Skeletal muscle tissue (tissue), 4 donors: ENCODE data around the gene RYR3. TPM values are rescaled to one million over a fixed set of nuclear protein-coding genes. Genes with fewer than 3 reads are reported as not detected.

ENCODE experiments used
- H3K27ac ChIP-seq: one replicate; pipeline ENCODE4 v1.7.0; 2013; ENCODE audit warnings: mild to moderate bottlenecking, low read depth, low read length, inconsistent platforms
- H3K27me3 ChIP-seq, 3 donors: one replicate each; pipeline ENCODE4 v1.7.0; 2013; ENCODE audit warnings: low read length in 3 of 3; ENCODE audit not compliant: control insufficient read depth in 3 of 3, insufficient read depth in 3 of 3
- H3K36me3 ChIP-seq, 3 donors: one replicate each; pipeline ENCODE4 v1.7.0; 2013; ENCODE audit warnings: low read length in 3 of 3; ENCODE audit not compliant: control insufficient read depth in 3 of 3, insufficient read depth in 3 of 3
- H3K4me1 ChIP-seq, 3 donors: one replicate each; pipeline ENCODE4 v1.7.0; 2013; ENCODE audit warnings: low read length in 3 of 3, mild to moderate bottlenecking in 3 of 3; ENCODE audit not compliant: control insufficient read depth in 3 of 3, insufficient read depth in 3 of 3
- H3K4me3 ChIP-seq, 3 donors: one replicate each; pipeline ENCODE4 v1.7.0; 2013; ENCODE audit warnings: low read length in 3 of 3
- H3K9ac ChIP-seq, 3 donors: one replicate each; pipeline ENCODE4 v1.7.0; 2013; ENCODE audit warnings: low read length in 3 of 3, mild to moderate bottlenecking in 3 of 3, moderate library complexity in 2 of 3, low read depth in 1 of 3
- H3K9me3 ChIP-seq, 3 donors: one replicate each; pipeline ENCODE4 v1.7.0; 2013; ENCODE audit warnings: low read length in 3 of 3; ENCODE audit not compliant: control insufficient read depth in 3 of 3
- total RNA-seq: library from RNA; depleted of rRNA; stranded (reverse); fragments of >200 nt; gene quantifications from one replicate; pipeline ENCODE4 v1.2.3, GENCODE V29; 2014
- donor health status: Osteomylitis.

RYR3 gene
- total RNA-seq, 1 donor from 2014 or later, result 50.6 TPM

DNA sequence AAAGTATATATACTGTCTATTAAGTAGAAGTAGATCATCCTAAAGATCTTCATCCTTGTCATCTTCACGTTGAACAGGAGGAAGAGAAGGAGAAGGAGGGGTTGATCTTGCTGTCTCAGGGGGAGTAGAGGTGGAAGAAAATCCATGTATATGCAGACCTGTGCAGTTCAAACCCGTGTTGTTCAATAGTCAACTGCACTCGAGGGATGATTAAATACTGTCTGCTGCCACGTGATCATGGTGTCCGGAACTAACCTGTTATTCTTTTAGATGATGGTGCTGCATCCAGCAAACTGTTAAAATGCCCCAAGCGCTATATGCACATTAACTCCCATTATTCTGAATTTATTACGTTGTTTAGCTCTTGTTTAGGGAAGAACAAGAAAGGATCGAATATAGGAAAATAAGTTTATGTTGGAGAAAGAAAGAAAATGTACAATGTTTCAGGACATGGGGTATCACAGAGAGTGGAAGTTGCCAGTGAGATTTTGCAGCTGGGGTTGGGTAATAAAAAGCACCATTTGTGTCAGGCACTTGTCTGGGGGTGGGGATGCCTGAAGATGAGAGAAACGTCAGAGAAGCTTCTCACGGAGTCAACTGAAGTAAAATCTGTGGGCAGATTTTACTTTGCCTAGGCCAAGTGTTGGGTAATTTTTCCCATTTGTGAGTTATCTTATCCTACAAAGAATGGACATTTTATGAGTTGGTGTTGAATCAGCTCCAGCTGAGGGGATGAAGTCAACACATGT is 229.2 kb downstream of the RYR3 start:
- no peaks in the 10 kb centered on the region for H3K36me3 ChIP-seq
- H3K9ac ChIP-seq, result no peak overlapping the region
- H3K9me3 ChIP-seq, result no peaks in the 10 kb centered on the region
- H3K4me1 ChIP-seq, result no peaks in the 10 kb centered on the region
- no peak overlapping the region for H3K4me3 ChIP-seq
- H3K27ac ChIP-seq, result no peak overlapping the region
- H3K27me3 ChIP-seq, result no peaks in the 10 kb centered on the region

DNA sequence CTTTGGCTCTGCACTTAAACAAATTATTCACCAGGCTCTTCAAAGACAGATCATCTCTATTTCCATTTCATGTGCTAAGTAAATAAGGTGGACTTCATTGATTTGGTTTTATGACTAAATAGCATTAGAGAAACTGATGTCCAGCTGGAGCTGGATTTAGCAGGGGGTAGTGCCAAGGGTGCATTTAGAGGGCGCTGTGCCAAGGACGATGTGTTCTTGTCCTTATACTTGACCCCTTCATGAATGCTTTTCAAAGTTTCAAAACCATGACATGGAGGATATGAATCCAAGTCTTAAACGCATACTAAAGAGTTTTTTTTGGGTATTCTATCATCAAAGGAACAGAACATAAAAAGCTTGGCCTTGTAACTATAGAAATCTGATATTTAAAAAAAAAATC is 233.2 kb downstream of the RYR3 start:
- Histone ChIP-seq H3K4me3 (no peak overlapping the region), H3K36me3 (no peaks in the 10 kb centered on the region), H3K4me1 (no peaks in the 10 kb centered on the region), H3K9ac (no peak overlapping the region), H3K27ac (no peak overlapping the region), H3K27me3 (no peaks in the 10 kb centered on the region), H3K9me3 (no peaks in the 10 kb centered on the region)

DNA sequence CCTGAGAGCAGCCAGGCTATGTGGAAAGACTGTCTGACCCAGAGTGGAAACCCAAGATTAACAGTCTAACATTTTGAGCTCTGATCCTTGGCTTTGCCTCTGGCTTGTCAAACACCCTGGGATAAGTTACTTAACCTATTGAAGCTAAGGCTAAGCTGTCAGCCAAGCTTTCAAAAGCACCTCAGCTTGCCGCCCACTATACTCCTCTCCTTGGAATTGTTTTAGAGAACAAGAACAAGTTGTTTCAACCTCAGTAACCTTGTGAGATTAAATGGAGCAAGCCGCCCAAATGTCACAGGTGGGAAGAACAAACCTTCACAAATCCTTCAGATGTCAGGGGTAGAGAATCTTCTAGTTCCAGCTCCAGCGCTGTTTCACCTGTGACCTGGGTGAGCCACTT is 235.1 kb downstream of the RYR3 start:
- Histone ChIP-seq H3K27me3 (no peaks in the 10 kb centered on the region), H3K9me3 (no peaks in the 10 kb centered on the region), H3K36me3 (no peaks in the 10 kb centered on the region), H3K9ac (no peak overlapping the region), H3K27ac (no peak overlapping the region), H3K4me1 (no peaks in the 10 kb centered on the region), H3K4me3 (no peak overlapping the region)

DNA sequence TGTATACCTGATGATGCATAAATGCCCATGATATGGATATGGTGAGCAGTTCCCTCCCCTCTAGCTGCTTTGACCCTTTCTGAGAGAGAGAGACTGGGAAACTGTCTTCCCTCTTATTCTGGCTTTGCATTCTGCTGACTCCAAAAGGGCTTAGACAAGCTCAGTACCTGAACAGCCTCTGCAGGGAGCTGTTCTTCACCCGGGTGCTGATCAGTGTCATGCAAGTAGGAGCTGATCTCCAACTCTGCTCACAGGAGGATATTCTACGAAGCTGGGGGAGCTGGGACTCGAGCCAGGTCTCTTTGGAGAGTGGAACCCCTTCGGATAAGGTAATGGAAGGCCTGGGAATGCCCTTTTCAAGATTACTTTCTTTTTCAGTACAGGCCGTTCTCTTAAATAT is 237.1 kb downstream of the RYR3 start:
- Histone ChIP-seq H3K9ac (no peak overlapping the region), H3K27ac (no peak overlapping the region), H3K36me3 (no peaks in the 10 kb centered on the region), H3K27me3 (no peaks in the 10 kb centered on the region), H3K4me1 (no peaks in the 10 kb centered on the region), H3K9me3 (no peaks in the 10 kb centered on the region), H3K4me3 (no peak overlapping the region)

DNA sequence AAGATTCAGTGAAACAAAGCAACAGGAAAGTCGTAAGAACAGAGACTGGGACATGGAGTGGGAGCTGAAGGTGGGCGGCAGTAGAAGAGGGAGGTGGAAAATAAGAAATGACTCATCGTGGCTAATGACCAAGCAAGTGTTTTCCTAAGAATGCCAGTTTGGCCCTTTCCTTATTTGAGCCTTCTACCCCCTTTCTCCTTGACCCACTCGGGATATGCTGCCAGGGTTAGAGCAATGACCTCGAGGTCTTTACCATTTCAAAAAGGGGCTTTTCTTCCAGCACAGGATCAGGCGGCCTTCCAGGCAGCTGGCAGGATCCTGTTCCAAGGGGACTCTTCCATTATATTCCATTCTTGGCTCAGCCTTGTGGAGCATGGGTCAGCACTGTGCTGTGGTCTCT is 241.1 kb downstream of the RYR3 start:
- Histone ChIP-seq H3K9me3 (no peaks in the 10 kb centered on the region), H3K9ac (no peak overlapping the region), H3K27me3 (no peaks in the 10 kb centered on the region), H3K4me1 (no peaks in the 10 kb centered on the region), H3K27ac (no peak overlapping the region), H3K4me3 (no peak overlapping the region), H3K36me3 (no peaks in the 10 kb centered on the region)

DNA sequence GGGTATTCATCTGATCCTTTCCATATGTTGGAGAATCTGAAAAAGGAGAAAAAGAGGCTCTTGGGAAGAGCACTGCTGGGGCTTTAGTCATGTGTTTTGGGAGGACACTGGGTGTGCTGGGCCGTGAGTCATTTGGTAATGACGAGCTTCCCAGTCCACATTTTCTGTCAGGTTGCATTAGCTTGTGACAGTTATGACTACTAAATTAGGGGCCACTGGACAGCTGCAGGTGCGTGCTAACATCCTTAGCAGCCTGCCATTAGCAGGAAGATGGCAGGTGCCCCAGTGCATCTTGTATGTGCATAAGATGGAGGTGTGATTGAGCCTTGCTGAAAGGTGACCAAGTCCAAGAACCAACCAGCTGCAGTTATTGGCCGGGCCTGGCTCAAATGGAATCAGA is 242.4 kb downstream of the RYR3 start:
- H3K27me3 ChIP-seq, result no peaks in the 10 kb centered on the region
- no peaks in the 10 kb centered on the region for H3K4me1 ChIP-seq
- H3K9me3 ChIP-seq, result no peaks in the 10 kb centered on the region
- H3K4me3 ChIP-seq, result no peak overlapping the region
- no peaks in the 10 kb centered on the region for H3K36me3 ChIP-seq
- no peak overlapping the region for H3K9ac ChIP-seq
- H3K27ac ChIP-seq, result no peak overlapping the region

DNA sequence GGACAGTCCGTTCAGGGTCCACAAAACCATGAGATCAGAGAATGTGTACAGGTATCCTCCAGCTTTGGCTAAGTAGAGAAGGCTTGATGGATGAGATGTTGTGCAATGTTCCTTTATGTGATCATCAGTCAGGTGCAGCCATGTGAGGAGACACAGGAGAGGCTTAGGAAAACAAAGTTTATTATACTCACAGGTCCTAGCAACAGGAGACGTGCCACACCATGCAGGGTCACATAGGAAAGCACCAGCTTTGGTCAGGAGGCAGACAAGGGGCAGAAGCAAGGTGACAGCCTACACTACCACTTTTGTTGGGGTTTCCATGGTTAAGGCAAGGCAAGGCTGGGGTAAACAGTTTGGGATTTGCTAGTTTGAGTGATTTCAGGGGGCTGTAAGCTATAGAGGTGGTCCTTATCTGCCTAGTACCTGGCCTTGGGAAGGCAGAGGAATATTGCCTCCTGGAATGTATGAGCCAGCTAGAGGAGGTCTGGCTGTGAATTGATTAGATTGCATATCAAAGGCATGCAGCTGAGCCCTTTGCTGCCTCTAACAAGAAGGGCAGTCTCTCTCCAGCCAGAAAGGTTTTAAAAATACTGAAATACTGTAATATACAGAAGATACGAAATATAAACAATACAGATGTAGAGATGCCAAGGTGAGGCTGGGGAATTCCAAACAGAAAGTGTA is 248.6 kb downstream of the RYR3 start:
- Histone ChIP-seq H3K27ac (no peak overlapping the region), H3K4me3 (no peak overlapping the region), H3K36me3 (peaks cover 0 to 5% (median 0%) of the 10 kb centered on the region in 3 donors), H3K27me3 (no peaks in the 10 kb centered on the region), H3K9ac (no peak overlapping the region), H3K9me3 (no peaks in the 10 kb centered on the region), H3K4me1 (no peaks in the 10 kb centered on the region)

DNA sequence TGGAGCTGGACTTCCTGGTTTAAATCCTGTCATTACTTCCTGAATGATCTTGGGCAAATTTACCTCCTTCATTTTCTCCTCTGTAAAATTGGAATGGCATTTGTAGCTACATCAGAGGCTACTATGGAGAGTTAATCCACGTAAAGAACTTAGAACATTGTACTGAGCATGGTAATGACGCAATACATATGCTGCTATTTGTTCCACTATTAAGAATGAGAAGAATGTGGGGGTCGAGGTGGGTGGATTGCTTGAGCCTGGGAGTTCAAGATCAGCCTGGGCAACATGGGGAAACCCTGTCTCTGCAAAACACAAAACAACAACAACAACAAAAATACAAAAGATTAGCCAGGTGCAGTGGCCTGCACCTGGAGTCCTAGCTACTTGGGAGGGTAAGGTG is 250.6 kb downstream of the RYR3 start:
- H3K4me1 ChIP-seq, result no peaks in the 10 kb centered on the region
- H3K9me3 ChIP-seq, result no peaks in the 10 kb centered on the region
- H3K4me3 ChIP-seq, result no peak overlapping the region
- no peaks in the 10 kb centered on the region for H3K27me3 ChIP-seq
- H3K9ac ChIP-seq, result no peak overlapping the region
- H3K27ac ChIP-seq, result no peak overlapping the region
- peaks cover 0 to 7% (median 0%) of the 10 kb centered on the region in 3 donors for H3K36me3 ChIP-seq

DNA sequence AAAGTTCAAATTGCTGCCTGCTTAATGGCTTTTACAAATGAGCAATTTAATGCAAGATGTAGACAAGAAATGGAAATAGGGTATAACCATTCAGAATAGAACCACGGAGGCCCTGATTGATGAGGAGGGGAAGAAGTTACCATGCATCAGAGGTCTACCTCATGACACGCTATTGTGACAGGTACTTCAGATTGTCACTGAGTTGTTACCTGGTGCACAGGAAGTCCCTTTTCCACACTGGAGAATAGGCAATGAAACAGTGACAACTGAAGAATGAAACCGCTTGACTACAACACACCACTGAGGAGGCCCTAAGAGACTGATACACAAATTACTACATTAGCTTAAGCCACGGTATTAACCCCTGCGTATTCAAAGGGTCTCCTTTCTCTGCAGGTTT is 251.2 kb downstream of the RYR3 start:
- H3K36me3 ChIP-seq, result peaks cover 0 to 7% (median 0%) of the 10 kb centered on the region in 3 donors
- no peak overlapping the region for H3K27ac ChIP-seq
- no peaks in the 10 kb centered on the region for H3K9me3 ChIP-seq
- no peaks in the 10 kb centered on the region for H3K27me3 ChIP-seq
- H3K4me1 ChIP-seq, result no peaks in the 10 kb centered on the region
- no peak overlapping the region for H3K9ac ChIP-seq
- H3K4me3 ChIP-seq, result no peak overlapping the region

DNA sequence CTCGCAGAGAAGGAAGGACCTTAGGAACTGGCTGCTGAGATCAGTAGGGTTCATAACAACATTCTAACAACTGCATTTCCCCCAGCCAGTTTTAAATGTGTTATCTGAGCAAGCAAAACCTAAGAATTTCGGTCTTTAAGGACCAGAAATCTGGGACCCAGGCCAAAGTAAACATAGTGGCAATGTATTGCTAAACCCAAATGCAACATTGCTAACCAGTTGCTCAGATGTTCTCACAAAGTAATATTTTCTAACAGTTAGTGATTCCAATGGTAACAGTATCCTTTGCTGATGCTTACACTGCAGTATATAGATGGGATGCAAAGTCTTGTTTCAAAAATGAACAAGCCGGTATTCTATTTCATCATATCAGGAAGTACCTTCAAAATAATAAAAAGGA is 254.3 kb downstream of the RYR3 start:
- Histone ChIP-seq H3K4me1 (no peaks in the 10 kb centered on the region), H3K27me3 (no peaks in the 10 kb centered on the region), H3K9ac (no peak overlapping the region), H3K4me3 (no peak overlapping the region), H3K36me3 (peaks cover 0 to 7% (median 0%) of the 10 kb centered on the region in 3 donors), H3K9me3 (no peaks in the 10 kb centered on the region), H3K27ac (no peak overlapping the region)
